Neural cell (in vitro differentiated cells): ENCODE data around the gene C2CD4B. TPM values are rescaled to one million over a fixed set of nuclear protein-coding genes. Genes with fewer than 3 reads are reported as not detected.

Source experiments
- H2AFZ ChIP-seq: fragments of 200-600, 300-800 bp; sonication (generic), shearing (Covaris generic); 2 replicates; pipeline ENCODE4 v1.6.0; 2014; ENCODE audit warnings: low read depth, mild to moderate bottlenecking, antibody characterized with exemption, low read length, moderate library complexity
- H3F3A ChIP-seq: fragments of 200-600 bp; shearing (Covaris generic); 2 replicates; pipeline ENCODE4 v1.6.1; 2016; ENCODE audit warnings: mild to moderate bottlenecking, moderate library complexity, mixed read lengths, antibody characterized with exemption, low read length; ENCODE audit not compliant: insufficient read depth, poor library complexity, severe bottlenecking
- H3K27ac ChIP-seq: fragments of 200-600, 300-800 bp; sonication (generic), shearing (Covaris generic); 2 replicates; pipeline ENCODE4 v1.5.1; 2014; ENCODE audit warnings: mild to moderate bottlenecking, low read length, moderate library complexity
- H3K27me3 ChIP-seq: fragments of 300-800, 200-600 bp; sonication (generic), shearing (Covaris generic); 2 replicates; pipeline ENCODE4 v1.6.0; 2014; ENCODE audit warnings: mild to moderate bottlenecking, low read depth, low read length, moderate library complexity; ENCODE audit not compliant: insufficient read depth
- H3K36me3 ChIP-seq: fragments of 300-800, 200-600 bp; sonication (generic), shearing (Covaris generic); 2 replicates; pipeline ENCODE4 v1.5.1; 2014; ENCODE audit warnings: mild to moderate bottlenecking, antibody characterized with exemption, low read length, moderate library complexity; ENCODE audit not compliant: insufficient read depth
- H3K4me2 ChIP-seq: fragments of 300-800, 200-600 bp; sonication (generic), shearing (Covaris generic); 2 replicates; pipeline ENCODE4 v1.6.0; 2014; ENCODE audit warnings: mild to moderate bottlenecking, low read length
- H3K4me3 ChIP-seq: fragments of 300-800, 200-600 bp; sonication (generic), shearing (Covaris generic); 2 replicates; pipeline ENCODE4 v1.5.1; 2014; ENCODE audit warnings: mild to moderate bottlenecking, low read length, moderate library complexity
- H3K79me2 ChIP-seq: fragments of 200-600 bp; shearing (Covaris generic); replicated peaks from 2 replicates; pipeline ENCODE4 v1.6.0; 2014; ENCODE audit warnings: mild to moderate bottlenecking, low read length, moderate library complexity; ENCODE audit not compliant: insufficient read depth
- H3K9ac ChIP-seq: fragments of 300-800, 200-600 bp; sonication (generic), shearing (Covaris generic); 2 replicates; pipeline ENCODE4 v1.6.1; 2016; ENCODE audit warnings: mild to moderate bottlenecking, low read length, mixed read lengths
- H3K9me2 ChIP-seq: fragments of 200-600 bp; shearing (Covaris generic); 2 replicates; pipeline ENCODE4 v1.6.1; 2016; ENCODE audit warnings: mild to moderate bottlenecking, low read length, mixed read lengths; ENCODE audit not compliant: insufficient read depth
- H3K9me3 ChIP-seq: fragments of 200-600, 300-800 bp; sonication (generic), shearing (Covaris generic); 2 replicates; pipeline ENCODE4 v1.6.1; 2016; ENCODE audit warnings: mild to moderate bottlenecking, mixed run types, low read length, moderate library complexity, mixed read lengths
- H4K20me1 ChIP-seq: fragments of 200-600 bp; shearing (Covaris generic); 2 replicates; pipeline ENCODE4 v1.6.1; 2016; ENCODE audit warnings: mild to moderate bottlenecking, mixed run types; ENCODE audit not compliant: insufficient read depth
- CTCF ChIP-seq: fragments of 450-650 bp; IDR thresholded peaks from 2 replicates; pipeline ENCODE4 v1.5.1; 2014; ENCODE audit warnings: antibody characterized with exemption, mild to moderate bottlenecking, moderate library complexity; ENCODE audit not compliant: poor library complexity, severe bottlenecking
- EP300 ChIP-seq: fragments of 450-650 bp; conservative IDR thresholded peaks from 2 replicates; pipeline ENCODE4 v1.6.1; 2014; ENCODE audit warnings: antibody characterized with exemption, mild to moderate bottlenecking, moderate library complexity; ENCODE audit not compliant: poor library complexity, severe bottlenecking
- EZH2 ChIP-seq: fragments of 200-600, 300-800 bp; shearing (Covaris generic), sonication (generic); IDR thresholded peaks from 2 replicates; pipeline ENCODE4 v1.6.1; 2014; ENCODE audit warnings: antibody characterized with exemption, low read length, borderline replicate concordance, mild to moderate bottlenecking; ENCODE audit not compliant: insufficient read depth, poor library complexity, severe bottlenecking
- MXI1 ChIP-seq: fragments of 450-650 bp; conservative IDR thresholded peaks from 2 replicates; pipeline ENCODE4 v1.6.1; 2014; ENCODE audit warnings: antibody characterized with exemption, mild to moderate bottlenecking; ENCODE audit not compliant: poor library complexity, severe bottlenecking
- POLR2AphosphoS5 ChIP-seq: IDR thresholded peaks from 2 replicates; pipeline ENCODE4 v1.6.1; 2012
- RAD21 ChIP-seq: fragments of 450-650 bp; conservative IDR thresholded peaks from 2 replicates; pipeline ENCODE4 v1.6.1; 2014; ENCODE audit warnings: antibody characterized with exemption, mild to moderate bottlenecking, moderate library complexity
- SMC3 ChIP-seq: fragments of 450-650 bp; conservative IDR thresholded peaks from 2 replicates; pipeline ENCODE4 v1.6.1; 2014; ENCODE audit warnings: antibody characterized with exemption, mild to moderate bottlenecking, moderate library complexity; ENCODE audit not compliant: poor library complexity
- TAF1 ChIP-seq: IDR thresholded peaks from 2 replicates; pipeline ENCODE4 v1.6.1; 2012; ENCODE audit warnings: low read depth
- polyA plus RNA-seq: library from polyadenylated mRNA; depleted of rRNA; stranded (reverse); fragments of >200 nt; gene quantifications from 2 replicates; pipeline ENCODE4 v1.2.3, GENCODE V29; 2014
- TF ChIP-seq, protein P1 (sequence below): IDR thresholded peaks from 2 replicates; pipeline ENCODE4 v1.6.1; 2012; ENCODE audit warnings: borderline replicate concordance

The C2CD4B gene
- polyA plus RNA-seq, 1 donor from 2014 or later: not detected

DNA sequence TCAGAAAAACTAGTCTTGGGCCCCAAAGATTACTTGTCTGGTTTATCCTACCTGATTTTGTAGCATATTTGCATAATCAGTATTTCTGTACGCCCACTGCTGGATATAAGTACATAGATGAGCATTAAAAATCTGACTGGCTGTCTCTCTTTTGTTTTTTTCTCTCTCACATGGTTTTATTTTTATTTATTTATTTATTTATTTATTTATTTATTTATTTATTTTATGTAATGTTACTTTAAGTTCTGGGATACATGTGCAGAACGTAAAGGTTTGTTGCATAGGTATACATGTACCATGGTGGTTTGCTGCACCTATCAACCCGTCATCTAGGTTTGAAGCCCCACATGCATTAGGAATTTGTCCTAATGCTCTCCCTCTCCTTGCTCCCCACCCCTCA lies 31.9 kb downstream of the C2CD4B start:
- no peak overlapping the region for H3K4me3 ChIP-seq

DNA sequence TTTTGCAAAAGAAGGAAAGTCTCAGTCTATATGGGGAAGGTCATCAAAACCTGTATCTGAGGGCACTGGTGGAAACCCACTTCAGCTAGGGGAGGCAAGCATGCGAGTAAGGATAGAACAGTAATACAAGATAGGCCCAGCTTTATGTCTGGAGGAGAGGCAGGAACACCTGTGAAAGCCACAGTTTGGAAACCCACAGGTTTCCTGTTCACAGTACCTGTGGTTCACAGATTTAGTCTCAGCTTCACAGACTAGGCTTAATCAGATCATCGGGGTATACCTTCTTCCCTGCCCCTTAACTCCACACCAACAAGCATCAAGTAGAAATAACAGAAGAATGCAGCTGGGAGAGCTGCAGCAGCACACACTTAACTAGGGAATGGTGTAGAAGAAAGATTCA lies 36.2 kb downstream of the C2CD4B start:
- H3K27ac ChIP-seq: no peak overlapping the region
- no peak overlapping the region for H2AFZ ChIP-seq
- no peaks in the 10 kb centered on the region for H3K36me3 ChIP-seq
- H3F3A ChIP-seq: no peaks in the 10 kb centered on the region
- no peaks in the 10 kb centered on the region for H4K20me1 ChIP-seq
- H3K27me3 ChIP-seq: no peaks in the 10 kb centered on the region
- H3K4me2 ChIP-seq: no peak overlapping the region
- no peaks in the 10 kb centered on the region for H3K9me2 ChIP-seq
- H3K4me3 ChIP-seq: no peak overlapping the region
- TF ChIP-seq POLR2AphosphoS5: no peak
- no peak for TF ChIP-seq RAD21
- no peak for TF ChIP-seq TAF1
- no peak for TF ChIP-seq MXI1
- TF ChIP-seq, protein P1, sequence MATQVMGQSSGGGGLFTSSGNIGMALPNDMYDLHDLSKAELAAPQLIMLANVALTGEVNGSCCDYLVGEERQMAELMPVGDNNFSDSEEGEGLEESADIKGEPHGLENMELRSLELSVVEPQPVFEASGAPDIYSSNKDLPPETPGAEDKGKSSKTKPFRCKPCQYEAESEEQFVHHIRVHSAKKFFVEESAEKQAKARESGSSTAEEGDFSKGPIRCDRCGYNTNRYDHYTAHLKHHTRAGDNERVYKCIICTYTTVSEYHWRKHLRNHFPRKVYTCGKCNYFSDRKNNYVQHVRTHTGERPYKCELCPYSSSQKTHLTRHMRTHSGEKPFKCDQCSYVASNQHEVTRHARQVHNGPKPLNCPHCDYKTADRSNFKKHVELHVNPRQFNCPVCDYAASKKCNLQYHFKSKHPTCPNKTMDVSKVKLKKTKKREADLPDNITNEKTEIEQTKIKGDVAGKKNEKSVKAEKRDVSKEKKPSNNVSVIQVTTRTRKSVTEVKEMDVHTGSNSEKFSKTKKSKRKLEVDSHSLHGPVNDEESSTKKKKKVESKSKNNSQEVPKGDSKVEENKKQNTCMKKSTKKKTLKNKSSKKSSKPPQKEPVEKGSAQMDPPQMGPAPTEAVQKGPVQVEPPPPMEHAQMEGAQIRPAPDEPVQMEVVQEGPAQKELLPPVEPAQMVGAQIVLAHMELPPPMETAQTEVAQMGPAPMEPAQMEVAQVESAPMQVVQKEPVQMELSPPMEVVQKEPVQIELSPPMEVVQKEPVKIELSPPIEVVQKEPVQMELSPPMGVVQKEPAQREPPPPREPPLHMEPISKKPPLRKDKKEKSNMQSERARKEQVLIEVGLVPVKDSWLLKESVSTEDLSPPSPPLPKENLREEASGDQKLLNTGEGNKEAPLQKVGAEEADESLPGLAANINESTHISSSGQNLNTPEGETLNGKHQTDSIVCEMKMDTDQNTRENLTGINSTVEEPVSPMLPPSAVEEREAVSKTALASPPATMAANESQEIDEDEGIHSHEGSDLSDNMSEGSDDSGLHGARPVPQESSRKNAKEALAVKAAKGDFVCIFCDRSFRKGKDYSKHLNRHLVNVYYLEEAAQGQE: no peak
- no peak for TF ChIP-seq SMC3
- TF ChIP-seq CTCF: no peak
- no peak for TF ChIP-seq EP300
- no peak for TF ChIP-seq EZH2
- no peaks in the 10 kb centered on the region for H3K79me2 ChIP-seq
- no peak overlapping the region for H3K9ac ChIP-seq
- H3K9me3 ChIP-seq: peaks cover 3% of the 10 kb centered on the region

More for the DNA sequence above, 31.9 kb downstream of the C2CD4B start:
- H3K9me3 ChIP-seq: peaks cover 3% of the 10 kb centered on the region
- H3K9me2 ChIP-seq: no peaks in the 10 kb centered on the region
- TF ChIP-seq EZH2 (no peak), CTCF (no peak), EP300 (no peak)
- TF ChIP-seq, protein P1: no peak
- H3F3A ChIP-seq: no peaks in the 10 kb centered on the region
- no peaks in the 10 kb centered on the region for H3K27me3 ChIP-seq
- H4K20me1 ChIP-seq: no peaks in the 10 kb centered on the region
- H2AFZ ChIP-seq: no peak overlapping the region
- H3K79me2 ChIP-seq: no peaks in the 10 kb centered on the region
- H3K27ac ChIP-seq: no peak overlapping the region
- H3K36me3 ChIP-seq: no peaks in the 10 kb centered on the region
- H3K4me2 ChIP-seq: no peak overlapping the region
- H3K9ac ChIP-seq: no peak overlapping the region
